NT2/D1 (cell line): ENCODE results near the gene PCYT1A.
"Not testable (repeated sequence)": the region's sequence is repeated elsewhere in the genome, so short reads cannot be mapped to it uniquely, and the experiment has no call there.

ENCODE experiments used
- DNase-seq: peaks from one replicate; pipeline ENCODE4 v3.0.0-alpha.2; 2011; ENCODE audit warnings: low read depth, low spot score
- H3K27me3 ChIP-seq: 2 replicates; pipeline ENCODE4 v1.6.0; 2011; ENCODE audit warnings: mild to moderate bottlenecking; ENCODE audit not compliant: insufficient read length, insufficient read depth
- H3K36me3 ChIP-seq: 2 replicates; pipeline ENCODE4 v1.6.1; 2011; ENCODE audit warnings: mild to moderate bottlenecking, low read length, mixed read lengths; ENCODE audit not compliant: insufficient read depth, insufficient read length
- H3K4me1 ChIP-seq: 2 replicates; pipeline ENCODE4 v1.5.1; 2011; ENCODE audit not compliant: insufficient read depth, insufficient read length
- H3K4me3 ChIP-seq: 2 replicates; pipeline ENCODE4 v1.5.1; 2011; ENCODE audit warnings: low read depth; ENCODE audit not compliant: insufficient read length
- H3K9ac ChIP-seq: 2 replicates; pipeline ENCODE4 v1.6.0; 2011; ENCODE audit warnings: low read depth; ENCODE audit not compliant: insufficient read length
- H3K9me3 ChIP-seq: 2 replicates; pipeline ENCODE4 v1.5.1; 2011; ENCODE audit warnings: mild to moderate bottlenecking, low read length; ENCODE audit not compliant: insufficient read depth
- SUZ12 ChIP-seq: IDR thresholded peaks from 2 replicates; pipeline ENCODE4 v1.6.1; 2011; ENCODE audit not compliant: insufficient read length, insufficient read depth; ENCODE audit errors: extremely low read depth
- YY1 ChIP-seq: IDR thresholded peaks from 2 replicates; pipeline ENCODE4 v1.6.1; 2011; ENCODE audit not compliant: insufficient read length, insufficient read depth
- ZNF274 ChIP-seq: IDR thresholded peaks from 2 replicates; pipeline ENCODE4 v1.6.1; 2011; ENCODE audit warnings: mild to moderate bottlenecking, low read depth, low read length

Gene PCYT1A

DNA sequence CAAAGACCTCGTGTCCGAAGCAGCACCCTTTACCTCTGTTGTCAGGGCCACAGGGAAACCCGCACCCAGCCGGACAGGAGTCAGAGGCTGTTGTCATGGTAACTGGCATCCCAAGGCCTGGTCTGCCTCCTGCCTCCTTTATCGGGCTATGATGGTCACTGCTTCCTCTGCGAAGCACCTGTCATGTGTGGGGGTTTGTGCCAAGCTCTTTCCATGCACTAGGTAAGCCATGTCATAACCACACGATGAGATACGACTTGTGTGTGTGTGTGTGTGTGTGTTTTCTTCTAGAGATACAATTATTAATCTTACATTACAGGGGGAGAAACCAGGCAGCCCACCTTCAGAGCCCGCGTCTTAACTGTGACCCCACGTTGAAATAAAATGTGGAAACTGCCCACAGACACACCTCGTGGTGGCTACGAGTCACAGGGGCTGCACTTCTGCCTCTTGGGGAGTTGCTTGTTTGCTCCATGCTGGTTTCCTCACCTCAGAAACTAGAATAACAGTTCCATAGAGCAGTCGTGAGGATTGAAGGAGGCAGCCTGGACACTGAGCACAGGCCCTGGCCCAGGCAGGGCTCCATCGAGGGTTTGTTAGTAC lies 94.3 kb downstream of the PCYT1A start:
- Histone ChIP-seq H3K36me3 (no peaks in the 10 kb centered on the region), H3K27me3 (no peaks in the 10 kb centered on the region), H3K9me3 (no peaks in the 10 kb centered on the region), H3K4me1 (peaks cover 24% of the 10 kb centered on the region), H3K9ac (no peak overlapping the region), H3K4me3 (no peak overlapping the region)
- TF ChIP-seq ZNF274 (no peak), SUZ12 (no peak), YY1 (no peak)
- DNase-seq: no peak

GRCh38 chr3:196192524-196193051 lies 94.9 kb downstream of the PCYT1A start:
- peaks cover 22% of the 10 kb centered on the region for H3K4me1 ChIP-seq
- H3K27me3 ChIP-seq: no peaks in the 10 kb centered on the region
- no peak overlapping the region for H3K9ac ChIP-seq
- no peak overlapping the region for H3K4me3 ChIP-seq
- no peaks in the 10 kb centered on the region for H3K9me3 ChIP-seq
- H3K36me3 ChIP-seq: no peaks in the 10 kb centered on the region
- TF ChIP-seq YY1 (no peak), ZNF274 (no peak), SUZ12 (no peak)
- no peak for DNase-seq

GRCh38 chr3:196192036-196192523 lies 95.4 kb downstream of the PCYT1A start:
- H3K36me3 ChIP-seq: no peaks in the 10 kb centered on the region
- no peak overlapping the region for H3K4me3 ChIP-seq
- H3K4me1 ChIP-seq: peaks cover 24% of the 10 kb centered on the region
- H3K9me3 ChIP-seq: no peaks in the 10 kb centered on the region
- H3K27me3 ChIP-seq: no peaks in the 10 kb centered on the region
- H3K9ac ChIP-seq: peak overlapping the region; percentile 26
- DNase-seq: no peak
- TF ChIP-seq YY1: no peak
- no peak for TF ChIP-seq ZNF274
- no peak for TF ChIP-seq SUZ12

- Histone ChIP-seq H3K9ac (no peak overlapping the region), H3K9me3 (no peaks in the 10 kb centered on the region), H3K4me3 (no peak overlapping the region), H3K4me1 (peaks cover 26% of the 10 kb centered on the region), H3K36me3 (no peaks in the 10 kb centered on the region), H3K27me3 (no peaks in the 10 kb centered on the region)
- DNase-seq: no peak
- TF ChIP-seq YY1 (no peak), SUZ12 (no peak), ZNF274 (no peak)
Measured at GRCh38 chr3:196189566-196190347, 97.8 kb downstream of the PCYT1A start.

- H3K4me3 ChIP-seq: no peak overlapping the region
- H3K9me3 ChIP-seq: no peaks in the 10 kb centered on the region
- H3K27me3 ChIP-seq: no peaks in the 10 kb centered on the region
- H3K9ac ChIP-seq: peak overlapping the region; percentile 2
- H3K36me3 ChIP-seq: no peaks in the 10 kb centered on the region
- no peak for TF ChIP-seq YY1
- no peak for TF ChIP-seq ZNF274
- TF ChIP-seq SUZ12: no peak
- peak; percentile 85 for DNase-seq
- peaks cover 15% of the 10 kb centered on the region for H3K4me1 ChIP-seq
Measured at GRCh38 chr3:196186651-196187573, 100.6 kb downstream of the PCYT1A start.

DNA sequence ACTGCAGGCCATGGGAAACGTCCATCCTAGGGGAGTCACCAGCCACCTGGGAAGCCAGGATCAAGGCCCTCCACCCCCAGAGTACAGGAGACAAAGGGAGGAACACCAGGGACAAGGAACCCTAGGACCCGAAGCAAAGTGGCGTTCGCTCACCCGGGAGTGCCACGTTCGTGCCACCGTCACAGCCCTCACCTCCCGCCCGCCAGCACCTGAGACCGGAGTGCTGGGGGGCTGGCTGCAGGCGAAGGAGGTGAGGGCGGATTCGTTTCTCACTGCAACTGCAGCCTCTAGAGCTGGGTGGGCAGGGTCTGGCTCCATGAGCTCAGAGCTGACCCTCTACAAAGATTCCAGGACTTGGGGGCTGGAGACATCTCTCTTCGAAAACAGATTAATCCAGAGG lies 102.6 kb downstream of the PCYT1A start:
- peaks cover 17% of the 10 kb centered on the region for H3K4me1 ChIP-seq
- no peak for DNase-seq
- H3K9ac ChIP-seq: no peak overlapping the region
- H3K9me3 ChIP-seq: no peaks in the 10 kb centered on the region
- no peaks in the 10 kb centered on the region for H3K36me3 ChIP-seq
- no peak overlapping the region for H3K4me3 ChIP-seq
- no peak for TF ChIP-seq ZNF274
- TF ChIP-seq YY1: no peak
- no peaks in the 10 kb centered on the region for H3K27me3 ChIP-seq

DNA sequence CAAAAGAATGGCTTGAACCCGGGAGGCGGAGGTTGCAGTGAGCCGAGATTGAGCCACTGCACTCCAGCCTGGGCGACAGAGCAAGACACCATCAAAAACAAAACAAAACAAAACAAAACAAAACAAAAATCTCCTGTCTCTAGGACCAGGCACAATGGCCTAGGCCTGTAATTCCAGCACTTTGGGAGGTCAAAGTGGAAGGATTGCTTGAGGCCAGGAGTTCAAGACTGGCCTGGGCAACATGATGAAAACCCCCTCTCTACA lies 103.4 kb downstream of the PCYT1A start:
- peaks cover 17% of the 10 kb centered on the region for H3K4me1 ChIP-seq
- not testable (repeated sequence) for H3K36me3 ChIP-seq, H3K27me3 ChIP-seq, H3K4me3 ChIP-seq, H3K9me3 ChIP-seq, DNase-seq, H3K9ac ChIP-seq
